Measurements from ENCODE around the gene GRB10. TPM values are rescaled to one million over a fixed set of nuclear protein-coding genes. Genes with fewer than 3 reads are reported as not detected.

GRB10 gene
- total RNA-seq, 1 experiment from 2014 or later = 38.3 TPM

DNA sequence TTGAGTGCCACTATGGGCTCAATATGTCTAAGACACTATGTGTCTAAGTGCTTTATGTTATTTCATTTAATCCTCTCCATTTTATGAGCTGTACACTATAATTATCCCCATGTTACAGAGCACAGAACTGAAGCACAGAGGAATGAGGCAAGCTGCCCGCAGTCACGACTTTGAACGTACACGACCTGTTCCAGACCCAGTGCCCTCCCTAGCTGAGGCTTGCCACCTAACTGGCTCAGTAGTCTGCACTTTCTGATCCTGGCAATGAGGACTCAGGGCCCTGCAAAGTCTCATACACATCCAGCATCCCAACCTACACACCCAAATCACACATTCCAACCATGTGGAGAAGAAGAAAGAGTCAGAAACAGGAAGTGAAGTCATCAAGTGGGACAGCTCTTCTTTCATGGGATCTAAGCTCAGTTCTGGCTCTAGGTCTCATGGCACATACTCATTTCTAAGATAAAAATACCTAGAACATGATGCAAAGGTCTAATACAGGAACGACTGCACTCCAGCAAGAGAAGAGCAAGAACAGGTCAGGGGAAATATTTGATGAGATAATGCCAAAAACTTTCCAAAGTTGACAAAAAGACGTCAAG, 175.1 kb downstream of the GRB10 start:
- DNase-seq (ENCODE audit: low read depth, low spot score) (no peak), ATAC-seq (no peak)
- TF ChIP-seq TCF7L2 (IDR thresholded peaks at IDR 0.05; ENCODE audit: low read depth, low read length) (no peak), CTCF (IDR thresholded peaks at IDR 0.05) (no peak), SIN3A (IDR thresholded peaks at IDR 0.05; ENCODE audit: borderline replicate concordance, insufficient read depth, low read depth, low read length) (no peak), REST (IDR thresholded peaks at IDR 0.05; ENCODE audit: insufficient read depth in 1 of 2, low read depth in 2 of 2, low read length in 1 of 2) (no peak)
- no peaks in the 10 kb centered on the region for H3K4me1 ChIP-seq (ENCODE audit: control insufficient read depth, insufficient read depth, low read length)
- BruUV-seq (replicated peaks) = no TSS peak
- no peak overlapping the region for H3K4me3 ChIP-seq (ENCODE audit: low read depth in 2 of 2, low read length in 2 of 2)
- CTCF ChIA-PET = interaction anchor here (0.6 kb wide), 1 partner anchor 53 kb away, joined by 4 read pairs; no protein-coding TSS in a partner anchor
- H3K36me3 ChIP-seq (ENCODE audit: control insufficient read depth, insufficient read depth, low read length) = no peaks in the 10 kb centered on the region
- H3K27ac ChIP-seq (ENCODE audit: low read length) = no peak overlapping the region
- no peaks in the 10 kb centered on the region for H3K9me3 ChIP-seq (ENCODE audit: control insufficient read depth, insufficient read depth, low read depth, low read length)
- POLR2A ChIA-PET = no interaction called here
- in situ Hi-C loops (cut with HindIII; ENCODE audit: low pct_unique_long_range_greater_than_20kb, low sequenced_read_pairs) = no loop called here
- intact Hi-C loops (cut with micrococcal nuclease; ENCODE audit: unreplicated experiment) = no loop called here
- no peaks in the 10 kb centered on the region for H3K27me3 ChIP-seq (ENCODE audit: control insufficient read depth, insufficient read depth, low read length)

DNA sequence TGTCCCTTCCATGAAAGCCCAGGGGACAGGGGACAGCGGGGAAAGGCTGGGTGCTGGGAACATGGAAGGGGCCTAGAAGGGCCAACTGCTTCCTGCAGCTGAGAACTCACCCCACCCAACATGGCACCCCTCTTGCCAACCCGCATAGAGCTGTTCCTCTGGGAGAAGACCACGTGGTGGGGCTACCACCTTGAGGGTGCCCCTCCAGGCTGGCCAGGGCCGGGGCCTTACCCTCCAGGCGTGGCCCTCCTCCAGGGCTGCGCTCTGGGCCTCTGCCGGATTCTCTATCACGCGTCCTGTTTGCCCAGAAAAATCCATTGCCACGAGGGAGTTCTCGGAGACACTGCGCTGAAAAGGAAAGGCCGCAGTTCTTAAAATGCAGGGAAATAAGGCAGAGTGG, 177.6 kb downstream of the GRB10 start:
- H3K9me3 ChIP-seq (ENCODE audit: control insufficient read depth, insufficient read depth, low read depth, low read length) = no peaks in the 10 kb centered on the region
- intact Hi-C loops (cut with micrococcal nuclease; ENCODE audit: unreplicated experiment) = no loop called here
- H3K4me1 ChIP-seq (ENCODE audit: control insufficient read depth, insufficient read depth, low read length) = no peaks in the 10 kb centered on the region; the same call in 1 of the 2 replicates
- H3K27ac ChIP-seq (ENCODE audit: low read length) = no peak overlapping the region
- TF ChIP-seq SIN3A (IDR thresholded peaks at IDR 0.05; ENCODE audit: borderline replicate concordance, insufficient read depth, low read depth, low read length) = no peak
- TF ChIP-seq REST (IDR thresholded peaks at IDR 0.05; ENCODE audit: insufficient read depth in 1 of 2, low read depth in 2 of 2, low read length in 1 of 2) = no peak
- no peak for TF ChIP-seq TCF7L2 (IDR thresholded peaks at IDR 0.05; ENCODE audit: low read depth, low read length)
- TF ChIP-seq POLR2AphosphoS5 (IDR thresholded peaks at IDR 0.05; ENCODE audit: low read depth, low read length) = no peak
- H3K4me3 ChIP-seq (ENCODE audit: low read depth in 2 of 2, low read length in 2 of 2) = no peak overlapping the region
- no peak for DNase-seq (ENCODE audit: low read depth, low spot score)
- ATAC-seq = no peak
- no peaks in the 10 kb centered on the region for H3K27me3 ChIP-seq (ENCODE audit: control insufficient read depth, insufficient read depth, low read length)
- H3K36me3 ChIP-seq (ENCODE audit: control insufficient read depth, insufficient read depth, low read length) = no peaks in the 10 kb centered on the region
- POLR2A ChIA-PET = no interaction called here
- no TSS peak for BruUV-seq (replicated peaks)
- in situ Hi-C loops (cut with HindIII; ENCODE audit: low pct_unique_long_range_greater_than_20kb, low sequenced_read_pairs) = no loop called here
- CTCF ChIA-PET = no interaction called here
